Peyer's patch (tissue), 4 donors: Measurements from ENCODE around the gene MBD3. TPM values are rescaled to one million over a fixed set of nuclear protein-coding genes. Genes with fewer than 3 reads are reported as not detected.
A peak's percentile ranks its signal among the peaks of the same experiment; 100 is the strongest.

Experiments
- DNase-seq, 3 donors: peaks; one replicate each; pipeline ENCODE4 v3.0.0-alpha.2; 2017 to 2019
- H3K27ac ChIP-seq, 4 donors: fragments of 200-600 bp; sonication (generic); one replicate each; pipeline ENCODE4 v1.5.1; 2016 to 2019
- H3K27me3 ChIP-seq, 2 donors: fragments of 200-600 bp; sonication (generic); one replicate each; pipeline ENCODE4 v1.5.1; 2019
- H3K36me3 ChIP-seq, 3 donors: fragments of 200-600 bp; sonication (generic); one replicate each; pipeline ENCODE4 v1.5.1; 2016 to 2019
- H3K4me1 ChIP-seq, 4 donors: fragments of 200-600 bp; sonication (generic); one replicate each; pipeline ENCODE4 v1.5.1; 2016 to 2019
- H3K4me3 ChIP-seq, 4 donors: fragments of 200-600 bp; sonication (generic); 1 replicate in 3 of 4; 2 replicates in 1 of 4; pipeline ENCODE4 v1.5.1; 2016 to 2019; ENCODE audit warnings: mild to moderate bottlenecking in 1 of 4
- H3K9me3 ChIP-seq, 4 donors: fragments of 200-600 bp; sonication (generic); one replicate each; pipeline ENCODE4 v1.5.1; 2016 to 2019; ENCODE audit warnings: mild to moderate bottlenecking in 1 of 4
- CTCF ChIP-seq, 6 experiments: fragments of 450-650 bp in 4 of 6; fragments of 200-600 bp in 2 of 6; sonication (generic) in 1 of 6; IDR thresholded peaks; one replicate each; pipeline ENCODE4 v1.5.1; 2017 to 2019; ENCODE audit warnings: antibody characterized with exemption in 6 of 6, mild to moderate bottlenecking in 3 of 6, moderate library complexity in 1 of 6
- POLR2A ChIP-seq, 2 donors: fragments of 450-650 bp; IDR thresholded peaks; one replicate each; pipeline ENCODE4 v1.5.1; 2017; ENCODE audit warnings: antibody characterized with exemption in 2 of 2, mild to moderate bottlenecking in 2 of 2, moderate library complexity in 2 of 2
- total RNA-seq, 4 donors: library from RNA; depleted of rRNA; stranded (reverse); fragments of >200 nt; gene quantifications; one replicate each; pipeline ENCODE4 v1.1.0, GENCODE V29; 2016

The MBD3 gene
- total RNA-seq, 4 donors from 2014 or later, result 58.7 to 110 (median 81.6) TPM

- DNase-seq, result no peak
- Histone ChIP-seq H3K4me3 (no peak overlapping the region), H3K27ac (no peak overlapping the region), H3K9me3 (no peaks in the 10 kb centered on the region), H3K36me3 (peaks cover 0 to 67% (median 0%) of the 10 kb centered on the region in 3 donors), H3K4me1 (peaks cover 0 to 18% (median 2%) of the 10 kb centered on the region in 4 donors), H3K27me3 (no peaks in the 10 kb centered on the region)
- TF ChIP-seq CTCF (IDR thresholded peaks at IDR 0.05) (no peak), POLR2A (IDR thresholded peaks at IDR 0.05) (no peak)
Observed at GRCh38 chr19:1613146-1613545, 20.5 kb upstream of the MBD3 start.

GRCh38 chr19:1612114-1613086, 19.7 kb upstream of the MBD3 start:
- Histone ChIP-seq H3K27me3 (no peaks in the 10 kb centered on the region), H3K36me3 (peaks cover 0 to 67% (median 0%) of the 10 kb centered on the region in 3 donors)

GRCh38 chr19:1611353-1611752, 18.7 kb upstream of the MBD3 start:
- H3K36me3 ChIP-seq, result peaks cover 0 to 67% (median 0%) of the 10 kb centered on the region in 3 donors
- no peak for DNase-seq
- no peaks in the 10 kb centered on the region for H3K9me3 ChIP-seq
- peaks cover 0 to 10% (median 7%) of the 10 kb centered on the region in 4 donors for H3K4me1 ChIP-seq
- no peaks in the 10 kb centered on the region for H3K27me3 ChIP-seq
- TF ChIP-seq CTCF (IDR thresholded peaks at IDR 0.05), result no peak
- no peak for TF ChIP-seq POLR2A (IDR thresholded peaks at IDR 0.05)
- H3K27ac ChIP-seq, result no peak overlapping the region
- H3K4me3 ChIP-seq, result no peak overlapping the region

More at GRCh38 chr19:1612114-1613086, 19.7 kb upstream of the MBD3 start:
- DNase-seq, result no peak
- H3K27ac ChIP-seq, result no peak overlapping the region
- no peaks in the 10 kb centered on the region for H3K9me3 ChIP-seq
- peaks cover 0 to 13% (median 2%) of the 10 kb centered on the region in 4 donors for H3K4me1 ChIP-seq
- H3K4me3 ChIP-seq, result no peak overlapping the region
- TF ChIP-seq CTCF (IDR thresholded peaks at IDR 0.05) (no peak), POLR2A (IDR thresholded peaks at IDR 0.05) (no peak)

GRCh38 chr19:1610579-1610978, 17.9 kb upstream of the MBD3 start:
- no peak overlapping the region for H3K4me3 ChIP-seq
- H3K27ac ChIP-seq, result no peak overlapping the region
- H3K36me3 ChIP-seq, result peaks cover 0 to 62% (median 0%) of the 10 kb centered on the region in 3 donors
- H3K27me3 ChIP-seq, result no peaks in the 10 kb centered on the region
- TF ChIP-seq CTCF (IDR thresholded peaks at IDR 0.05), result no peak
- no peak for TF ChIP-seq POLR2A (IDR thresholded peaks at IDR 0.05)
- no peaks in the 10 kb centered on the region for H3K9me3 ChIP-seq
- no peak for DNase-seq
- peaks cover 0 to 15% (median 10%) of the 10 kb centered on the region in 4 donors for H3K4me1 ChIP-seq

- H3K27ac ChIP-seq, result peak overlapping the region in 1 of 4 donors; percentile 64
- TF ChIP-seq CTCF (IDR thresholded peaks at IDR 0.05) (no peak), POLR2A (IDR thresholded peaks at IDR 0.05) (no peak)
- H3K9me3 ChIP-seq, result no peaks in the 10 kb centered on the region
- H3K36me3 ChIP-seq, result peaks cover 0 to 55% (median 0%) of the 10 kb centered on the region in 3 donors
- DNase-seq, result no peak
- H3K4me3 ChIP-seq, result no peak overlapping the region
- H3K27me3 ChIP-seq, result no peaks in the 10 kb centered on the region
- H3K4me1 ChIP-seq, result peaks cover 0 to 15% (median 10%) of the 10 kb centered on the region in 4 donors
Observed at GRCh38 chr19:1609680-1610474, 17.2 kb upstream of the MBD3 start.
